ENCODE measurements around the gene WLS.
A peak's percentile ranks its signal among the peaks of the same experiment; 100 is the strongest.
"Not testable (repeated sequence)": the region's sequence is repeated elsewhere in the genome, so short reads cannot be mapped to it uniquely, and the experiment has no call there.

WLS gene

GRCh38 chr1:68201546-68202238, 30.6 kb downstream of the WLS start:
- DNase-seq (ENCODE audit: low spot score) (no peak), FAIRE-seq (no peak)

DNA sequence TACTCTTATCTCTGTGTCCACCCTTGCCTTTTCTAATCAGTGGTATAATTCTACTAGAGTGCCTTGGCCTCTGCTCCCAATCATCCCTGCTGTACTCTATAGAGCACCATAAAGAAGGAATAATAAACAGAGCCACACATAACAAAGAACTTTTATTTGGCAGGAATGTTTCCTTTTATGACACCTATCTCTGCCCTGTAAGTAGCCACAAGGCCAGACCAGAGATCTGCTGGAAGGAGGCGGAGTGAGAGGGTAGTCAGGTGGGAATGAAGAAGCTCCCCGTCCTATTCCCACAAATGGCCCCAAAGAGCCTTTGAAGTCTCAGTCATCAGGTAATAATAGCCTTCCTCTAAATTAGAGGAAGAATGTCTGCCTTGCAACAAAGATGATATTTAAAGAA, 32.7 kb downstream of the WLS start:
- FAIRE-seq, result no peak
- no peak for DNase-seq (ENCODE audit: low spot score)

DNA sequence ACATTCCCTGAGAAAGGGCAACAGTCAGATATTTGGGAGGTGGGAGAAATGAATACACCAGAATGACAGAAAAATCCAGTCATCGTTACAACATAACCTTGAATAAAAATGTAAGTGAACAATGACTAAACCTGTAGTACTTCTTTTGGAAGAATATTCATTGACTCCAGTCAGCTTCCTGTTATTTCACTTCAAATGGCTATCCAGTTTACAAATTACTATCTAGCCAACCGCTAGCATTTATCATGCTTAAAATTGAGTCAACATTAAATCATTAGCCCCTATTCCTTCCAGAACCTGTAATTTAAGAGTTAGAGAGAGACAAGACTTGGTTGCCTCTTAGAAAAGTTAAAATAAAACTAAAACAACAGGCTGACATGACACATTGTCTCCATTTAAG, 33.6 kb downstream of the WLS start:
- DNase-seq (ENCODE audit: low spot score), result no peak
- no peak for FAIRE-seq

- DNase-seq (ENCODE audit: low spot score), result no peak
- no peak for FAIRE-seq
Observed at GRCh38 chr1:68197891-68198290, 34.4 kb downstream of the WLS start.

- FAIRE-seq, result no peak
- DNase-seq (ENCODE audit: low spot score), result no peak
Observed at GRCh38 chr1:68197461-68197860, 34.9 kb downstream of the WLS start.

GRCh38 chr1:68196676-68197075, 35.6 kb downstream of the WLS start:
- FAIRE-seq, result no peak
- DNase-seq (ENCODE audit: low spot score), result no peak

DNA sequence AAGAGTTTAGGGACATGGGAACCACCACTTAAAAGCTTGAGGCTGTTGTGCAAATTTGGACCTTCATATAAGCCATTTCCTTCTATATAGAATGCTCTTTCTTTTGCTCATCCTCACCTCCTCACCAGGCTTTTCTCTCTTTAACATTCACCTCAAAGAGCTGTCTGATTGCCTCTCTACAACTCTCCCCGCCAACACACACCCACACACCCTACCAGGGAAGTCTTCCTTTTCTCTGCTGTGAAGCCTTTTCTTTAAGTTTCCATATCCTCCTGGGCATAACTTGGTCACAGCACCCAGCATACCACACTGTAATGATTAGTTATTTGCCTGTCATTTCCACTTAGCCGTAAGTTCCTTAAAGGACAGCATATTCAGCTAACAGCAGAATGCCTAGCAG, 40.6 kb downstream of the WLS start:
- no peak for DNase-seq (ENCODE audit: low spot score)
- no peak for FAIRE-seq

- DNase-seq (ENCODE audit: low spot score), result no peak
- no peak for FAIRE-seq
Observed at GRCh38 chr1:68188644-68189340, 43.5 kb downstream of the WLS start.

- DNase-seq (ENCODE audit: low spot score), result no peak
- FAIRE-seq, result no peak
Observed at GRCh38 chr1:68188060-68188538, 44.2 kb downstream of the WLS start.

DNA sequence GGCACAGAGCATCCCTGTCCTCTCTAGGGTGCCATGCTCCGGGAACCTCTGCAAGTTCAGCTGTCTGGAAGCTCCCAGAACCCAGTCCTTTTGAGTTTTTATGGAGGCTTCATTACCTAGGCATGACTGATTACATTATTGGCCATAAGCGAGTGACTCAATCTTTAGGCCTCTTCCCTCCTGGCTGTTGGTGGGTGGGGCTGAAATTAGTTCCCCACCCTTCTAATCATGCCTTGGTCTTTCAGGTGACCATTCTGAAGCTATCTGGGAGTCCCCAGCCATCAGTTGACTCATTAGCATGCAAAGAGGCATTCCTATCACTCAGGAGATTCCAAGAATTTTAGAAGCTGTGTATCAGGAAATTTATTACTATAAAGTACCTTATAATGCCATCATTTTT, 46.6 kb downstream of the WLS start:
- FAIRE-seq (no peak), DNase-seq (ENCODE audit: low spot score) (no peak)

GRCh38 chr1:68183895-68184294, 48.4 kb downstream of the WLS start:
- no peak for DNase-seq (ENCODE audit: low spot score)
- FAIRE-seq, result no peak

DNA sequence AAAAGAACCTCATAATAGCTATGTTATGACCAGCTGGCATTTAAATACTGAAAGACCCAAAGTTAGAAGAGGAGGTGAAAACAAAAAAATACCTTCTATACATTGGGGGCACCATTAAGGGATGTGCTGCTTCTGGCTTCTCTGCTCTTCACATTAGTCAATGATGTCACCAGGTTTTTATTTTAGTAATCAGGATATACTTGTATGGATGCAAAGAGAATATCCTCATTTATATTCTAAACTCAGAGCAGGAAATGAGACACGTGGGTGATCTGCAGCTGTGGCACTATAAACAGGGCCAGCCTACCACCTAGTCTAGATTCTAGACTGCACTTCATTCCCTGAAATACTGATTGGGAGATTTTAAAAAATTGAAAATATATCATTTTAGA, 51.2 kb downstream of the WLS start:
- no peak for DNase-seq (ENCODE audit: low spot score)
- no peak for FAIRE-seq

- FAIRE-seq, result no peak
- DNase-seq (ENCODE audit: low spot score), result no peak
Observed at GRCh38 chr1:68180441-68181164, 51.7 kb downstream of the WLS start.

- no peak for FAIRE-seq
- no peak for DNase-seq (ENCODE audit: low spot score)
Observed at GRCh38 chr1:68178821-68179490, 53.4 kb downstream of the WLS start.

- no peak for FAIRE-seq
- no peak for DNase-seq (ENCODE audit: low spot score)
Observed at GRCh38 chr1:68175621-68176398, 56.5 kb downstream of the WLS start.

- DNase-seq (ENCODE audit: low spot score) (peak; percentile 71), FAIRE-seq (peak; percentile 30)
Observed at GRCh38 chr1:68174738-68175113, 57.6 kb downstream of the WLS start.

GRCh38 chr1:68173936-68174737, 58.2 kb downstream of the WLS start:
- no peak for FAIRE-seq
- peak; percentile 58 for DNase-seq (ENCODE audit: low spot score)

- FAIRE-seq (no peak), DNase-seq (ENCODE audit: low spot score) (no peak)
Observed at GRCh38 chr1:68173283-68173935, 58.9 kb downstream of the WLS start.

DNA sequence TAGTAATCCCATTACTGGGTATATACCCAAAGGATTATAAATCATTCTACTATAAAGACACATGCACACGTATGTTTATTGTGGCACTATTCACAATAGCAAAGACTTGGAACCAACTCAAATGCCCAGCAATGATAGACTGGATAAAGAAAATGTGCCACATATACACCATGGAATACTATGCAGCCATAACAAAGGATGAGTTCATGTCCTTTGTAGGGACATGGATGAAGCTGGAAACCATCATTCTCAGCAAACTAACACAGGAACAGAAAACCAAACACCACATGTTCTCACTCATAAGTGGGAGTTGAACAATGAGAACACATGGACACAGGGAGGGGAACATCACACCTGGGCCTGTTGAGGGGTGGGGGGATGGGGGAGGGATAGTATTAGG, 60.5 kb downstream of the WLS start:
- not testable (repeated sequence) for DNase-seq (ENCODE audit: low spot score); FAIRE-seq

Measured in RCC 7860 (cell line).